PC-3 (cell line): ENCODE results near the gene FBXL7.

Experiments used
- EZH2 ChIP-seq: fragments of 300-600 bp; sonication (generic); IDR thresholded peaks from one replicate; pipeline ENCODE4 v1.6.1; 2017; ENCODE audit warnings: antibody characterized with exemption, mild to moderate bottlenecking, low read length; ENCODE audit not compliant: unreplicated experiment
- TF ChIP-seq, protein P1 (sequence below): fragments of 300-600 bp; sonication (generic); conservative IDR thresholded peaks from 2 replicates; pipeline ENCODE4 v1.5.1; 2017; ENCODE audit warnings: antibody characterized with exemption, low read depth, mild to moderate bottlenecking, low read length

DNA sequence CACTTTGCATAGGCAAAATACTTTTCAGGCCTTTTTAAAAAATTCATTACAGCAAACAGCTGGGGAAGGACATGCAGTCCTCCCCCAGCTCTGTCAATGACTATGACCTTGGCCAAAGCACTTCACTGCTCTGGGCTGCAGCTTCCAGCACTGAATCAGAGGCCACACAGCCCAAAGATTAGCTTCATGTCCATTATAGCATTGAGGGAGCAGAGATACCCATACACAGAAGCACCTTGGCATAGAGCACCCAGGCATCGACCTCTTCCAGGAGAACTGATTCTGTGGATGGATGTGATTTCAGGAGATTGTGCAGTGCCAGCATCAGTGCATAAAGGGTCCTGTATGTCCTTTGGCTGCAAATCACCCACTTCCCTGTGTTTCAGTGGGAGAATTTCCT is 437.7 kb downstream of the FBXL7 start:
- TF ChIP-seq, protein P1, sequence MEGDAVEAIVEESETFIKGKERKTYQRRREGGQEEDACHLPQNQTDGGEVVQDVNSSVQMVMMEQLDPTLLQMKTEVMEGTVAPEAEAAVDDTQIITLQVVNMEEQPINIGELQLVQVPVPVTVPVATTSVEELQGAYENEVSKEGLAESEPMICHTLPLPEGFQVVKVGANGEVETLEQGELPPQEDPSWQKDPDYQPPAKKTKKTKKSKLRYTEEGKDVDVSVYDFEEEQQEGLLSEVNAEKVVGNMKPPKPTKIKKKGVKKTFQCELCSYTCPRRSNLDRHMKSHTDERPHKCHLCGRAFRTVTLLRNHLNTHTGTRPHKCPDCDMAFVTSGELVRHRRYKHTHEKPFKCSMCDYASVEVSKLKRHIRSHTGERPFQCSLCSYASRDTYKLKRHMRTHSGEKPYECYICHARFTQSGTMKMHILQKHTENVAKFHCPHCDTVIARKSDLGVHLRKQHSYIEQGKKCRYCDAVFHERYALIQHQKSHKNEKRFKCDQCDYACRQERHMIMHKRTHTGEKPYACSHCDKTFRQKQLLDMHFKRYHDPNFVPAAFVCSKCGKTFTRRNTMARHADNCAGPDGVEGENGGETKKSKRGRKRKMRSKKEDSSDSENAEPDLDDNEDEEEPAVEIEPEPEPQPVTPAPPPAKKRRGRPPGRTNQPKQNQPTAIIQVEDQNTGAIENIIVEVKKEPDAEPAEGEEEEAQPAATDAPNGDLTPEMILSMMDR: no peak
- TF ChIP-seq EZH2: no peak
